HL-60 (cell line): ENCODE results near the gene EGLN3.

Experiments
- CTCF ChIP-seq: IDR thresholded peaks from one replicate; pipeline ENCODE4 v1.5.1; 2011; ENCODE audit warnings: low read length, control low read depth, inconsistent platforms; ENCODE audit not compliant: insufficient read depth
- GABPA ChIP-seq: IDR thresholded peaks from 2 replicates; pipeline ENCODE4 v1.6.1; 2012; ENCODE audit warnings: low read depth
- POLR2AphosphoS5 ChIP-seq: IDR thresholded peaks from 2 replicates; pipeline ENCODE4 v1.6.1; 2012; ENCODE audit warnings: low read depth
- REST ChIP-seq: IDR thresholded peaks from 2 replicates; pipeline ENCODE4 v1.6.1; 2012; ENCODE audit warnings: low read depth; ENCODE audit not compliant: insufficient replicate concordance
- SPI1 ChIP-seq: IDR thresholded peaks from 2 replicates; pipeline ENCODE4 v1.6.1; 2012; ENCODE audit warnings: low read depth, mild to moderate bottlenecking, borderline replicate concordance

- TF ChIP-seq CTCF (no peak), REST (no peak), POLR2AphosphoS5 (no peak), GABPA (no peak), SPI1 (no peak)
These were observed 16.3 kb upstream of the EGLN3 start for GRCh38 chr14:33967138-33967537.
